ENCODE results near the gene MATN3. TPM values are rescaled to one million over a fixed set of nuclear protein-coding genes. Genes with fewer than 3 reads are reported as not detected.

MATN3 gene
- total and polyA plus RNA-seq, 9 of the 15 experiments (the other 6 are each of a cell fraction or from before 2014, with no cell fraction given): not detected

GRCh38 chr2:19943189-19943588 lies 69.3 kb downstream of the MATN3 start (continued):
- no peak for TF ChIP-seq NR1H2 (CRISPR knock-in tag; IDR thresholded peaks at IDR 0.05)
- TF ChIP-seq RREB1 (CRISPR knock-in tag; IDR thresholded peaks at IDR 0.05): no peak

- Histone ChIP-seq H3K9me3 (replicated peaks; ENCODE audit: control insufficient read depth, insufficient read depth, low read depth, low read length) (no peaks in the 10 kb centered on the region), H3K4me3 (no peak overlapping the region), H3K36me3 (ENCODE audit: control insufficient read depth, insufficient read depth, low read length) (peaks cover 11% of the 10 kb centered on the region; the same call in 1 of the 3 replicates), H3K27me3 (ENCODE audit: control insufficient read depth in 2 of 2, insufficient read depth in 2 of 2, low read length in 2 of 2) (no peaks in the 10 kb centered on the region), H3K27ac (ENCODE audit: extremely low read depth, low read depth, low read length) (no peak overlapping the region), H2AFZ (ENCODE audit: low read depth, low read length) (no peak overlapping the region), H3K4me1 (replicated peaks in 1 of 2; ENCODE audit: control insufficient read depth in 2 of 2, insufficient read depth in 2 of 2, low read length in 2 of 2) (no peaks in the 10 kb centered on the region), H3K9ac (ENCODE audit: insufficient read depth in 1 of 2, low read depth in 2 of 2, low read length in 2 of 2) (no peak overlapping the region), H3K79me2 (ENCODE audit: control insufficient read depth, insufficient read depth, low read length) (no peaks in the 10 kb centered on the region), H4K20me1 (replicated peaks; ENCODE audit: control insufficient read depth, insufficient read depth, low read length) (no peaks in the 10 kb centered on the region), H3K4me2 (ENCODE audit: insufficient read depth, low read length) (no peak overlapping the region), H3K9me1 (ENCODE audit: control insufficient read depth, insufficient read depth, low read length) (no peaks in the 10 kb centered on the region)
- intact Hi-C loops (cut with micrococcal nuclease) (no loop called here), in situ Hi-C loops (cut with MboI) (no loop called here)
- CTCF ChIA-PET (ENCODE audit: low intra/inter-chr PET ratio): no interaction called here
- no peak for ATAC-seq
- no peak for FAIRE-seq
- TF ChIP-seq MXD1 (CRISPR knock-in tag; IDR thresholded peaks at IDR 0.05; ENCODE audit: borderline replicate concordance, poor library complexity, severe bottlenecking): no peak
- no TSS peak for BruUV-seq (replicated peaks)
- POLR2A ChIA-PET: no interaction called here
- no peak for DNase-seq (ENCODE audit: extremely low read depth in 1 of 4, low spot score in 3 of 4)
Observed at GRCh38 chr2:19942199-19942598, 70.3 kb downstream of the MATN3 start.

Other genes with a start within 250 kb of the MATN3 start
- 23.7 and 27.6 TPM in 2 replicates for gene TTC32, start 110.7 kb downstream of the MATN3 start, total RNA-seq (2014; rRNA removed)
- 52.6 and 59.0 TPM in 2 replicates for gene TTC32, start 110.7 kb downstream of the MATN3 start, total RNA-seq (2014; rRNA removed; fragmentation: Illumina TruSeq; extraction: Trizol)
- 38.2 and 42.3 TPM in 2 replicates for gene TTC32, start 110.7 kb downstream of the MATN3 start, total RNA-seq (2015; rRNA removed; fragmentation: Illumina TruSeq; extraction: Trizol)
- 36.5 and 40.8 TPM in 2 replicates for gene TTC32, start 110.7 kb downstream of the MATN3 start, total RNA-seq (2021)
- 64.3 and 69.3 TPM in 2 replicates for gene TTC32, start 110.7 kb downstream of the MATN3 start, polyA plus RNA-seq (2011; rRNA removed)
- 39.6 and 40.5 TPM in 2 replicates for gene TTC32, start 110.7 kb downstream of the MATN3 start, polyA plus RNA-seq (2014; fragmentation: Illumina TruSeq; extraction: Trizol)
- gene TTC32, start 110.7 kb downstream of the MATN3 start, polyA plus RNA-seq (2014; fragmentation: Nextera tagmentation; extraction: Ambion mirVana): 10 to 100 TPM; 55.0 to 66.5 TPM
- 55.0 and 71.4 TPM in 2 replicates for gene TTC32, start 110.7 kb downstream of the MATN3 start, polyA plus RNA-seq (2014; rRNA removed)
- gene WDR35, start 22.6 kb downstream of the MATN3 start, total RNA-seq (2014; rRNA removed): 5.5 and 6.4 TPM in 2 replicates
- 12.3 and 13.1 TPM in 2 replicates for gene WDR35, start 22.6 kb downstream of the MATN3 start, total RNA-seq (2014; rRNA removed; fragmentation: Illumina TruSeq; extraction: Trizol)
- 8.6 and 10.5 TPM in 2 replicates for gene WDR35, start 22.6 kb downstream of the MATN3 start, total RNA-seq (2015; rRNA removed; fragmentation: Illumina TruSeq; extraction: Trizol)
- gene WDR35, start 22.6 kb downstream of the MATN3 start, total RNA-seq (2021): 9.2 and 9.6 TPM in 2 replicates
- gene WDR35, start 22.6 kb downstream of the MATN3 start, polyA plus RNA-seq (2011; rRNA removed): 7.0 and 9.5 TPM in 2 replicates
- 6.8 and 8.0 TPM in 2 replicates for gene WDR35, start 22.6 kb downstream of the MATN3 start, polyA plus RNA-seq (2014; fragmentation: Illumina TruSeq; extraction: Trizol)
- 1 to 10 TPM; 3.3 to 6.7 TPM for gene WDR35, start 22.6 kb downstream of the MATN3 start, polyA plus RNA-seq (2014; fragmentation: Nextera tagmentation; extraction: Ambion mirVana)
- gene WDR35, start 22.6 kb downstream of the MATN3 start, polyA plus RNA-seq (2014; rRNA removed): 6.2 and 7.3 TPM in 2 replicates
- gene LAPTM4A, start 39.0 kb upstream of the MATN3 start, total RNA-seq (2014; rRNA removed): 13.4 and 18.7 TPM in 2 replicates
- gene LAPTM4A, start 39.0 kb upstream of the MATN3 start, total RNA-seq (2014; rRNA removed; fragmentation: Illumina TruSeq; extraction: Trizol): 23.2 and 31.2 TPM in 2 replicates
- gene LAPTM4A, start 39.0 kb upstream of the MATN3 start, total RNA-seq (2015; rRNA removed; fragmentation: Illumina TruSeq; extraction: Trizol): 31.0 and 31.3 TPM in 2 replicates
- gene LAPTM4A, start 39.0 kb upstream of the MATN3 start, total RNA-seq (2021): 45.1 and 46.0 TPM in 2 replicates
- 139 and 167 TPM in 2 replicates for gene LAPTM4A, start 39.0 kb upstream of the MATN3 start, polyA plus RNA-seq (2011; rRNA removed)
- gene LAPTM4A, start 39.0 kb upstream of the MATN3 start, polyA plus RNA-seq (2014; fragmentation: Illumina TruSeq; extraction: Trizol): 53.9 and 64.5 TPM in 2 replicates
- gene LAPTM4A, start 39.0 kb upstream of the MATN3 start, polyA plus RNA-seq (2014; fragmentation: Nextera tagmentation; extraction: Ambion mirVana): 100 to 1,000 TPM; 141 to 157 TPM
- 50.1 and 64.3 TPM in 2 replicates for gene LAPTM4A, start 39.0 kb upstream of the MATN3 start, polyA plus RNA-seq (2014; rRNA removed)
- gene SDC1, start 212.5 kb upstream of the MATN3 start, total RNA-seq (2014; rRNA removed): 1.5 and 1.7 TPM in 2 replicates
- 0.35 and 0.40 TPM in 2 replicates for gene SDC1, start 212.5 kb upstream of the MATN3 start, total RNA-seq (2014; rRNA removed; fragmentation: Illumina TruSeq; extraction: Trizol)
- 1.4 and 1.6 TPM in 2 replicates for gene SDC1, start 212.5 kb upstream of the MATN3 start, total RNA-seq (2015; rRNA removed; fragmentation: Illumina TruSeq; extraction: Trizol)
- gene SDC1, start 212.5 kb upstream of the MATN3 start, total RNA-seq (2021): 2.7 TPM in 2 replicates
- 0.39 and 2.7 TPM in 2 replicates for gene SDC1, start 212.5 kb upstream of the MATN3 start, polyA plus RNA-seq (2011; rRNA removed)
- 0.49 and 1.2 TPM in 2 replicates for gene SDC1, start 212.5 kb upstream of the MATN3 start, polyA plus RNA-seq (2014; fragmentation: Illumina TruSeq; extraction: Trizol)
- gene SDC1, start 212.5 kb upstream of the MATN3 start, polyA plus RNA-seq (2014; fragmentation: Nextera tagmentation; extraction: Ambion mirVana): under 1 TPM; 0.06 to 0.14 TPM
- 1.1 and 1.8 TPM in 2 replicates for gene SDC1, start 212.5 kb upstream of the MATN3 start, polyA plus RNA-seq (2014; rRNA removed)

Measured in K562 (cell line).